Mucosa of stomach (tissue), 1 donor: ENCODE data around the gene WDR27.
"Not testable (repeated sequence)": the region's sequence is repeated elsewhere in the genome, so short reads cannot be mapped to it uniquely, and the experiment has no call there.

Experiments used
- H3K27me3 ChIP-seq: one replicate; pipeline ENCODE4 v1.7.0; 2013; ENCODE audit warnings: mild to moderate bottlenecking, low read length; ENCODE audit not compliant: control insufficient read depth, insufficient read depth
- H3K36me3 ChIP-seq: one replicate; pipeline ENCODE4 v1.7.0; 2013; ENCODE audit warnings: low read length; ENCODE audit not compliant: control insufficient read depth, insufficient read depth
- H3K4me1 ChIP-seq: one replicate; pipeline ENCODE4 v1.7.0; 2013; ENCODE audit warnings: mild to moderate bottlenecking, low read length; ENCODE audit not compliant: control insufficient read depth, insufficient read depth
- H3K4me3 ChIP-seq: one replicate; pipeline ENCODE4 v1.7.0; 2013; ENCODE audit warnings: low read length
- H3K9ac ChIP-seq: one replicate; pipeline ENCODE4 v1.7.0; 2013; ENCODE audit warnings: mild to moderate bottlenecking, low read length, moderate library complexity
- H3K9me3 ChIP-seq: one replicate; pipeline ENCODE4 v1.7.0; 2013; ENCODE audit warnings: mild to moderate bottlenecking, low read length, moderate library complexity; ENCODE audit not compliant: control insufficient read depth
- donor health status: Pancreatic carcinoma.

Gene WDR27

GRCh38 chr6:169608609-169609008 is 93.2 kb downstream of the WDR27 start:
- H3K4me1 ChIP-seq, H3K27me3 ChIP-seq, H3K9ac ChIP-seq, H3K4me3 ChIP-seq, H3K9me3 ChIP-seq, H3K36me3 ChIP-seq: not testable (repeated sequence)

GRCh38 chr6:169604076-169604475 is 97.8 kb downstream of the WDR27 start:
- no peak overlapping the region for H3K9ac ChIP-seq

GRCh38 chr6:169601129-169601528 is 100.7 kb downstream of the WDR27 start:
- not testable (repeated sequence) for H3K9ac ChIP-seq, H3K4me3 ChIP-seq, H3K36me3 ChIP-seq, H3K27me3 ChIP-seq, H3K9me3 ChIP-seq, H3K4me1 ChIP-seq

More at GRCh38 chr6:169604076-169604475, 97.8 kb downstream of the WDR27 start:
- no peaks in the 10 kb centered on the region for H3K36me3 ChIP-seq
- no peaks in the 10 kb centered on the region for H3K4me1 ChIP-seq
- no peaks in the 10 kb centered on the region for H3K9me3 ChIP-seq
- no peak overlapping the region for H3K4me3 ChIP-seq
- no peaks in the 10 kb centered on the region for H3K27me3 ChIP-seq

GRCh38 chr6:169592558-169592957 is 109.3 kb downstream of the WDR27 start:
- Histone ChIP-seq H3K36me3 (no peaks in the 10 kb centered on the region), H3K4me3 (no peak overlapping the region), H3K27me3 (no peaks in the 10 kb centered on the region), H3K9me3 (no peaks in the 10 kb centered on the region), H3K4me1 (no peaks in the 10 kb centered on the region), H3K9ac (no peak overlapping the region)

- H3K36me3 ChIP-seq = no peaks in the 10 kb centered on the region
These were observed 110.2 kb downstream of the WDR27 start for GRCh38 chr6:169591616-169592015.

GRCh38 chr6:169590376-169590939 is 111.4 kb downstream of the WDR27 start:
- Histone ChIP-seq H3K4me3 (no peak overlapping the region), H3K27me3 (no peaks in the 10 kb centered on the region), H3K36me3 (no peaks in the 10 kb centered on the region), H3K4me1 (no peaks in the 10 kb centered on the region), H3K9me3 (no peaks in the 10 kb centered on the region), H3K9ac (no peak overlapping the region)

More at GRCh38 chr6:169591616-169592015, 110.2 kb downstream of the WDR27 start:
- Histone ChIP-seq H3K9ac (no peak overlapping the region), H3K4me3 (no peak overlapping the region), H3K27me3 (no peaks in the 10 kb centered on the region), H3K9me3 (no peaks in the 10 kb centered on the region), H3K4me1 (no peaks in the 10 kb centered on the region)

- Histone ChIP-seq H3K9me3 (no peaks in the 10 kb centered on the region), H3K9ac (no peak overlapping the region), H3K4me3 (no peak overlapping the region), H3K27me3 (no peaks in the 10 kb centered on the region), H3K36me3 (no peaks in the 10 kb centered on the region), H3K4me1 (no peaks in the 10 kb centered on the region)
These were observed 112.1 kb downstream of the WDR27 start for GRCh38 chr6:169589699-169590257.

- no peak overlapping the region for H3K4me3 ChIP-seq
- H3K27me3 ChIP-seq = no peaks in the 10 kb centered on the region
- H3K4me1 ChIP-seq = no peaks in the 10 kb centered on the region
- no peaks in the 10 kb centered on the region for H3K9me3 ChIP-seq
- no peaks in the 10 kb centered on the region for H3K36me3 ChIP-seq
- no peak overlapping the region for H3K9ac ChIP-seq
These were observed 112.5 kb downstream of the WDR27 start for GRCh38 chr6:169589293-169589692.

GRCh38 chr6:169587975-169588374 is 113.9 kb downstream of the WDR27 start:
- H3K4me3 ChIP-seq = no peak overlapping the region
- no peak overlapping the region for H3K9ac ChIP-seq
- no peaks in the 10 kb centered on the region for H3K27me3 ChIP-seq
- H3K9me3 ChIP-seq = no peaks in the 10 kb centered on the region
- H3K4me1 ChIP-seq = no peaks in the 10 kb centered on the region
- H3K36me3 ChIP-seq = no peaks in the 10 kb centered on the region

- no peaks in the 10 kb centered on the region for H3K27me3 ChIP-seq
- H3K9me3 ChIP-seq = no peaks in the 10 kb centered on the region
- H3K4me3 ChIP-seq = no peak overlapping the region
- H3K36me3 ChIP-seq = no peaks in the 10 kb centered on the region
- no peak overlapping the region for H3K9ac ChIP-seq
- H3K4me1 ChIP-seq = no peaks in the 10 kb centered on the region
These were observed 117.8 kb downstream of the WDR27 start for GRCh38 chr6:169583886-169584541.

GRCh38 chr6:169579407-169580111 is 122.3 kb downstream of the WDR27 start:
- Histone ChIP-seq H3K36me3 (no peaks in the 10 kb centered on the region), H3K4me3 (no peak overlapping the region), H3K27me3 (no peaks in the 10 kb centered on the region), H3K9ac (no peak overlapping the region), H3K4me1 (no peaks in the 10 kb centered on the region), H3K9me3 (no peaks in the 10 kb centered on the region)

GRCh38 chr6:169577974-169578373 is 123.9 kb downstream of the WDR27 start:
- Histone ChIP-seq H3K27me3 (no peaks in the 10 kb centered on the region), H3K4me3 (no peak overlapping the region), H3K36me3 (no peaks in the 10 kb centered on the region), H3K4me1 (no peaks in the 10 kb centered on the region), H3K9ac (no peak overlapping the region), H3K9me3 (no peaks in the 10 kb centered on the region)
